RWPE1 (cell line): Measurements from ENCODE around the gene DISC1.

Source experiments
- CTCF ChIA-PET: fragments of 350-600 bp; sonication (Branson Sonifier 250); formaldehyde crosslinking; extraction: SDS; loops from one replicate; lab custom pipeline; 2021; lab: Yijun Ruan, JAX
- POLR2A ChIA-PET: fragments of 400-600 bp; formaldehyde crosslinking; extraction: SDS; loops from one replicate; lab custom pipeline; 2020; ENCODE audit warnings: antibody characterized with exemption; ENCODE audit not compliant: low non-redundant PET; lab: Yijun Ruan, JAX
- DNase-seq: peaks from one replicate; pipeline ENCODE4 v3.0.0; 2012; ENCODE audit warnings: low spot score
- H3K27ac ChIP-seq: fragments of 450-650 bp; 2 replicates; pipeline ENCODE4 v1.5.1; 2017
- CTCF ChIP-seq: fragments of 450-650 bp; conservative IDR thresholded peaks from 2 replicates; pipeline ENCODE4 v1.5.1; 2017; ENCODE audit warnings: low read depth, mild to moderate bottlenecking

DISC1 gene

GRCh38 chr1:231829332-231829731 lies 202.7 kb downstream of the DISC1 start:
- ChIA-PET CTCF (no interaction called here), POLR2A (no interaction called here)
- DNase-seq = no peak
- H3K27ac ChIP-seq = peak overlapping the region; percentile 43
- TF ChIP-seq CTCF = no peak

DNA sequence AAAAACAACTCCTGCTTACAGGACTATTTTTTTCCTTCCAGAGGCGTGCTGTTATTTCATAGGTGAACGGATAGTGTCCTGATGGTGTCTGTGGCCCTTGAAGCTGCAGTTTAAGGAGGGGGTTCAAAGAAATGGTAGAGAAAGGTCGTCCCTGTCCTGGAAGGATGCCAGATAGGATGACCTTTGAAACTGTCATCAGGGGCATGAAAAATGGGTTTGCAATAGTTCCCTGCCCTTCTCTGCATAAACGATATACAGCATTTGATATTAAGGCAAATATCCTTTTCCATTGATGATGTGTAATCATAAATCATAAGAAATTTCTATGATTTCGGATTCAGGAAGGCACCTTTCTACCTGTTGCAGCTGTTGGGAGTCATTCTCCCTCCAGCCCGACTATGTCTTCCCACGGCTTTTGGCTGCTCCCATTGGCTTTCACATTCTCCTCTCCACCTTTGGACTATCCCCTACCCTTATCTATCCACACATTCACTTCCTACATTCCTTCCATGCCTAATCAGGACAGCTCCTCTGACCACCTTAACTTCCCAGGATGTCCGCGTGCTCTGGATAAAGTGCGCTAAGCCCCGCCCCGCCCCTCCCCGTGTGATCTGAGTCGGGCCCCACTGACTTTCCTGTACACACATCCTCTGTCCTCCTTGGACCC lies 209.8 kb downstream of the DISC1 start:
- DNase-seq = no peak
- POLR2A ChIA-PET = no interaction called here
- no peak for TF ChIP-seq CTCF
- CTCF ChIA-PET = no interaction called here
- H3K27ac ChIP-seq = no peak overlapping the region

- CTCF ChIA-PET = no interaction called here
- no peak for DNase-seq
- POLR2A ChIA-PET = no interaction called here
- TF ChIP-seq CTCF = no peak
- H3K27ac ChIP-seq = no peak overlapping the region
These were observed 211.9 kb downstream of the DISC1 start for GRCh38 chr1:231838521-231838920.

DNA sequence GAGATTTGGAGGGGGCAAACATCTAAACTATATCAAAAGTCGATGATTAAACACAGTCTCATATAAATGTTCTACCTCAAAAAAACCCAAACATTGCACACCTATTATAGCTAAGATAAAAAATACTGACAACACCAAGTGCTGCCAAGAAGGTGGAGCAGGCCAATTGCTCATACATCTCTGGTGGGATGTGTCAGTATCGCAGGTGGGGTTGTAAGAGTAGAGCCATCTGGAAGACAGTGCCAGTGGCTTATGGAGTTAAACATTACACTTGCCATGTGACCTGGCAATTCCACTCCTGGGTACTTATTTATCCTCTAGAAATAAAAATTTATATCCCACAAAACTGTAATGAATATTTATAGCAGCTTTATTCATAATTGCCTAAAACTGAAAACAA lies 213.4 kb downstream of the DISC1 start:
- no peak for DNase-seq
- no peak for TF ChIP-seq CTCF
- ChIA-PET CTCF (interaction anchor here (0.6 to 0.7 kb wide), 2 partner anchors 88 to 182 kb away, joined by 3 to 9 read pairs; no protein-coding TSS in a partner anchor), POLR2A (no interaction called here)
- no peak overlapping the region for H3K27ac ChIP-seq

DNA sequence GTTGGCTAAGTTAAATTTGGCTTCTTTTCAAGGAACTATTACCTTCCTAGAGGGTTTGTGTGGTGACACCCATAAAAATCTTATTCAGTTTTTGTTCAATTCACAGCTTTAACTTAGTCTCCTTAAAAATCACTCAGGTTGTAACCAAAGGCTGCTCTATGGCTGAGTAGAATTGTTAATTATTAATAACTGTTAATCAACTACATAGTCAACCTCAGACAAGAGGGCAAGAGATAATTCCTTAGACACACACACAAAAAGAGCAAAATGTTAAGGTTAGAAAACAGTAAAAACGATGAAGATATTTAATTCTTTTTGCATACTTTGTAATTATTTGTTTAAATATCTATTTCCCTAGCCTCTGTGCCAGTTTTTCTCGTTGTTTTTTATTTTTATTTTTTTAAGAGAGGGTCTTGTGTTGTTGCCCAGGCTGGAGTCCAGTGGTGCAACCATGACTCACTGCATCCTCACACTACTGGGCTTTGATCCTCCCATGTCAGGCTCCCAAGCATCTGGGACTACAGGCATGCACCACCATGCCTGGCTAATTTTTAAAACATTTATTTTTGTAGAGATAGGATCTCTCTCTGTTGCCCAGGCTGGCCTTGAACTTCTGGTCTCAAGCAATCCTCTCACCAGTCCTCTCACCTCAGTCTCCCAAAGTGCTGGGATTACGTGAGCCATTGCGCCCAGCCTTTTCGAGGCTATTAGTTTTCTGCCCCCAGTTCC lies 215.2 kb downstream of the DISC1 start:
- ChIA-PET CTCF (no interaction called here), POLR2A (no interaction called here)
- DNase-seq = no peak
- TF ChIP-seq CTCF = no peak
- peak overlapping the region; percentile 50 for H3K27ac ChIP-seq

DNA sequence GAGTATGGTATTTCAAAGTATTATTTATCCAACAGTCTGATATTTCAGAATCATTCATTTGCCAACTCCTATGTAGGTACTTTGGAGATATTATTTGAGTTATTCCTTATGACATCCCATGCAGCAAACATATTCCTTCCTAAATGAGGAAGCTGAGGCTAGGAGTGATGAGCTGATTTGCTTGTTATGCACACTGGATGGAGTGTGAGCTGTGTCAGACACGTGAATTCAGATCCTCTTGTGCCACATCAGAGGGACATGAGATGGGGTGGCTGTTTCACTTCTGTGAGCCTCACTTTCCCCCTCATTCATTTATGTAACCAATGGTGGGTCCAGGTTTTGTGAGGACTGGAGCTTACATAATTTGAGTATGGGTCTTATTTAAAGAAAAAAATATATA lies 215.9 kb downstream of the DISC1 start:
- peak overlapping the region; percentile 50; the same call in 1 of the 2 replicates for H3K27ac ChIP-seq
- ChIA-PET CTCF (no interaction called here), POLR2A (no interaction called here)
- no peak for DNase-seq
- no peak for TF ChIP-seq CTCF
